B cell (primary cell): Measurements from ENCODE around the gene ACTBL2. TPM values are rescaled to one million over a fixed set of nuclear protein-coding genes. Genes with fewer than 3 reads are reported as not detected.

ENCODE experiments used
- ATAC-seq: fragments of 200-7000 bp; cut with Tn5 transposase; one replicate; pipeline ENCODE4 v1.10.0; 2021; ENCODE audit warnings: low read depth, mild to moderate bottlenecking, moderate number of reproducible peaks, moderate library complexity
- CTCF ChIA-PET: fragments of 350-600 bp; sonication (Branson Sonifier 250); formaldehyde crosslinking; loops from one replicate; lab custom pipeline; 2021; ENCODE audit warnings: antibody characterized with exemption, inconsistent platforms; lab: Charles Lee
- POLR2A ChIA-PET: fragments of 350-600 bp; sonication (Branson Sonifier 250); formaldehyde crosslinking; loops from one replicate; lab custom pipeline; 2021; ENCODE audit warnings: antibody characterized with exemption; lab: Charles Lee
- DNase-seq: peaks from one replicate; pipeline ENCODE4 v3.0.0; 2013
- H2AFZ ChIP-seq: 2 replicates; pipeline ENCODE4 v1.6.1; 2012; ENCODE audit warnings: mild to moderate bottlenecking, low read depth, low read length; ENCODE audit not compliant: insufficient read depth, poor library complexity, severe bottlenecking
- H3K27ac ChIP-seq, 2 donors: 1 replicate in 1 of 2; 2 replicates in 1 of 2; pipeline ENCODE4 v1.5.1; 2012 to 2013; ENCODE audit warnings: low read length in 2 of 2, mild to moderate bottlenecking in 2 of 2, moderate library complexity in 1 of 2
- H3K27me3 ChIP-seq, 4 experiments: fragments of 200-600 bp in 1 of 4; sonication (generic) in 1 of 4; replicated peaks in 1 of 4; 1 replicate in 2 of 4; 2 replicates in 2 of 4; pipeline versions ENCODE4 v1.6.1 to v1.7.0; 2013 to 2016; ENCODE audit warnings: low read length in 3 of 4, mild to moderate bottlenecking in 2 of 4, mixed read lengths in 1 of 4, moderate library complexity in 1 of 4; ENCODE audit not compliant: insufficient read depth in 4 of 4, control insufficient read depth in 3 of 4; ENCODE audit errors: control extremely low read depth in 1 of 4
- H3K36me3 ChIP-seq, 2 experiments: replicated peaks in 1 of 2; 1 replicate in 1 of 2; 2 replicates in 1 of 2; pipeline versions ENCODE4 v1.6.1 to v1.7.1; 2013; ENCODE audit warnings: low read length in 1 of 2; ENCODE audit not compliant: insufficient read depth in 2 of 2, control insufficient read depth in 1 of 2; ENCODE audit errors: control extremely low read depth in 1 of 2, extremely low read depth in 1 of 2
- H3K4me1 ChIP-seq, 2 donors: fragments of 200-600 bp in 1 of 2; sonication (generic) in 1 of 2; 1 replicate in 1 of 2; 2 replicates in 1 of 2; pipeline versions ENCODE4 v1.5.1 to v1.6.1; 2013 to 2017; ENCODE audit warnings: low read length in 2 of 2; ENCODE audit not compliant: control insufficient read depth in 2 of 2, insufficient read depth in 2 of 2
- H3K4me2 ChIP-seq: replicated peaks from 2 replicates; pipeline ENCODE3; 2012; ENCODE audit warnings: mild to moderate bottlenecking, low read depth, low read length; ENCODE audit not compliant: poor library complexity, severe bottlenecking
- H3K4me3 ChIP-seq, 5 experiments: fragments of 200-600 bp in 1 of 5; sonication (generic) in 1 of 5; 1 replicate in 3 of 5; 2 replicates in 2 of 5; pipeline versions ENCODE4 v1.5.1 to v1.7.0; 2011 to 2016; ENCODE audit warnings: low read length in 4 of 5, mild to moderate bottlenecking in 4 of 5, low read depth in 2 of 5, control low read depth in 1 of 5, moderate library complexity in 1 of 5; ENCODE audit not compliant: insufficient read depth in 1 of 5; ENCODE audit errors: control extremely low read depth in 1 of 5, extremely low read depth in 1 of 5
- H3K79me2 ChIP-seq: fragments of 200-600 bp; sonication (generic); one replicate; pipeline ENCODE4 v1.6.0; 2016; ENCODE audit warnings: low read length; ENCODE audit not compliant: control insufficient read depth, insufficient read depth
- H3K9ac ChIP-seq: fragments of 200-600 bp; sonication (generic); 2 replicates; pipeline ENCODE4 v1.6.1; 2017; ENCODE audit warnings: mild to moderate bottlenecking, low read length, moderate library complexity
- H3K9me3 ChIP-seq, 3 donors: one replicate each; pipeline versions ENCODE4 v1.6.1 to v1.7.1; 2013; ENCODE audit warnings: low read length in 2 of 3; ENCODE audit not compliant: control insufficient read depth in 2 of 3, insufficient read depth in 1 of 3; ENCODE audit errors: control extremely low read depth in 1 of 3
- H4K20me1 ChIP-seq: 2 replicates; pipeline ENCODE4 v1.6.0; 2012; ENCODE audit warnings: mild to moderate bottlenecking, low read length; ENCODE audit not compliant: insufficient read depth, control insufficient read depth, poor library complexity, severe bottlenecking
- H3K27ac Mint-ChIP-seq: one replicate; pipeline ENCODE4 v1.8.0; 2021; ENCODE audit warnings: mixed read lengths
- H3K27me3 Mint-ChIP-seq: one replicate; pipeline ENCODE4 v1.8.0; 2021; ENCODE audit warnings: mixed read lengths
- H3K4me1 Mint-ChIP-seq: one replicate; pipeline ENCODE4 v1.8.0; 2021; ENCODE audit warnings: mixed read lengths
- H3K4me3 Mint-ChIP-seq: one replicate; pipeline ENCODE4 v1.8.0; 2021; ENCODE audit warnings: mixed read lengths
- H3K9me3 Mint-ChIP-seq: one replicate; pipeline ENCODE4 v1.8.0; 2022; ENCODE audit warnings: mixed read lengths; ENCODE audit not compliant: insufficient read depth
- EZH2 ChIP-seq: IDR thresholded peaks from 2 replicates; pipeline ENCODE4 v1.6.1; 2012; ENCODE audit warnings: borderline replicate concordance, low read depth, mild to moderate bottlenecking, moderate library complexity, low read length; ENCODE audit not compliant: insufficient read depth, poor library complexity, severe bottlenecking
- WGBS: methylation state at CpG from one replicate; pipeline ENCODE4 v1.1.5; 2013; ENCODE audit warnings: missing lambda C conversion rate; ENCODE audit not compliant: insufficient coverage; 5-methylcytosine and 5-hydroxymethylcytosine counted together
- intact Hi-C: fragments of 100-400 bp; cut with micrococcal nuclease; formaldehyde crosslinking; loops from one replicate; pipeline ENCODE4 v1.10.0; 2022
- polyA plus RNA-seq: library from polyadenylated mRNA; depleted of rRNA; stranded (reverse); fragments of >200 nt; gene quantifications from 2 replicates; pipeline ENCODE4 v1.2.3, GENCODE V29; 2012
- total RNA-seq, 2 donors: library from RNA; stranded (reverse); fragments of 120-200 nt in 1 of 2; gene quantifications; 1 replicate in 1 of 2; 2 replicates in 1 of 2; pipeline versions ENCODE4 v1.2.3 to v1.2.4, GENCODE V29; 2013 to 2022
- TF ChIP-seq, protein P1 (sequence below): fragments of 200-600 bp; IDR thresholded peaks from one replicate; pipeline ENCODE4 v1.8.0; 2022; ENCODE audit warnings: antibody characterized with exemption, mild to moderate bottlenecking

The ACTBL2 gene
- total and polyA plus RNA-seq, 2 donors (not counting 1 experiment from before 2014, with no cell fraction given) = not detected

DNA sequence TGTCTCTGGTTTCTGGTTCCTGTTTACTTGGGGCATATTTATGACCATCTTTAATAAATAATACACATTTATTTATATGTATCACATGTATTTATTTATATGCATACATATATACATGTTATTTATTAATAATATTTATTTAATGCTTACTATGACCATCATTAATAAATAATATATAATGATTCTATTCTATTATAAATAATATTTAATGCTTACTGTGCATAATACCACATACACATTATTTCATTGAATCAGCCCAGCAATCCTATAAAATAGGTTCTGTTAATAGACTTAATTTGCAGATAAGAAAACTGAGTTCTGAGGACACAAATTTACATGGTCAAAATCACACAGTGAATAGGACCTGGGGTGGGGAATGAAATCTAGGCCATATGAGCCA lies 24.2 kb downstream of the ACTBL2 start:
- Histone ChIP-seq H3K9me3 (no peaks in the 10 kb centered on the region), H3K4me3 (no peak overlapping the region), H3K27ac (no peak overlapping the region), H3K9ac (no peak overlapping the region), H3K79me2 (no peaks in the 10 kb centered on the region), H3K4me2 (no peak overlapping the region), H3K4me1 (no peaks in the 10 kb centered on the region), H2AFZ (no peak overlapping the region), H3K27me3 (no peaks in the 10 kb centered on the region), H3K36me3 (no peaks in the 10 kb centered on the region), H4K20me1 (no peaks in the 10 kb centered on the region)
- Mint-ChIP-seq H3K9me3 (no peaks in the 10 kb centered on the region), H3K27me3 (no peaks in the 10 kb centered on the region), H3K4me1 (no peaks in the 10 kb centered on the region), H3K27ac (no peak overlapping the region), H3K4me3 (no peak overlapping the region)
- no peak for ATAC-seq
- DNase-seq = no peak
- intact Hi-C loops = no loop called here
- ChIA-PET POLR2A (no interaction called here), CTCF (no interaction called here)
- no peak for TF ChIP-seq EZH2
- TF ChIP-seq, protein P1, sequence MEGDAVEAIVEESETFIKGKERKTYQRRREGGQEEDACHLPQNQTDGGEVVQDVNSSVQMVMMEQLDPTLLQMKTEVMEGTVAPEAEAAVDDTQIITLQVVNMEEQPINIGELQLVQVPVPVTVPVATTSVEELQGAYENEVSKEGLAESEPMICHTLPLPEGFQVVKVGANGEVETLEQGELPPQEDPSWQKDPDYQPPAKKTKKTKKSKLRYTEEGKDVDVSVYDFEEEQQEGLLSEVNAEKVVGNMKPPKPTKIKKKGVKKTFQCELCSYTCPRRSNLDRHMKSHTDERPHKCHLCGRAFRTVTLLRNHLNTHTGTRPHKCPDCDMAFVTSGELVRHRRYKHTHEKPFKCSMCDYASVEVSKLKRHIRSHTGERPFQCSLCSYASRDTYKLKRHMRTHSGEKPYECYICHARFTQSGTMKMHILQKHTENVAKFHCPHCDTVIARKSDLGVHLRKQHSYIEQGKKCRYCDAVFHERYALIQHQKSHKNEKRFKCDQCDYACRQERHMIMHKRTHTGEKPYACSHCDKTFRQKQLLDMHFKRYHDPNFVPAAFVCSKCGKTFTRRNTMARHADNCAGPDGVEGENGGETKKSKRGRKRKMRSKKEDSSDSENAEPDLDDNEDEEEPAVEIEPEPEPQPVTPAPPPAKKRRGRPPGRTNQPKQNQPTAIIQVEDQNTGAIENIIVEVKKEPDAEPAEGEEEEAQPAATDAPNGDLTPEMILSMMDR = no peak

DNA sequence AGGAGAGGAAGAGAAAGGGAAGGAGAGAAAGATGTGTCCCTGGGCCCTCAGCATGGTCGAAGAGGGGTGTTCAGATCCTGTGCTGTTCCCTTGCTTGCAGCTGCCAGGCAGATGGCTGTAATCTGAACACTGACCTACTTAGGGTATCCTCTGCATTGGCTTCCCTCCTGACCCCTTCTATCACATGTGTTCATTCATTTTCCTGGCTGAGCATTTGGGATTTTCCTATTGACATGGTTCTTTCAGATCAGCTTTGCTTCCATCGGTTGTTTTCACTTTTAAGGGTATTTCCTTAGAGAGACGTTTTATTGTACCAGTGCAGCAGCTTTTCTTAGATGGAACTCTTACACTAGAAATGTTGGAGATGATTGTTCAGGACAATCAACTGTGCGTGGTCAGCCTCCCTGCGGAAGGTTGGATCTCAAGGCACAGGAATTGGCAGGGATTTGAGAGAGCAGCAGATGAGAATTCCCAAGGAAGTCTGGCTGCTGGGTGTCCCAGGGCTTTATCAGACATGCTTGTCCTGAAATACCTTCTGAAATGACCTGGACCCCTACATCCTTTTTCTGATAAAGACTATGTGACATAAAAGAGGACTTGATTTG lies 26.0 kb downstream of the ACTBL2 start:
- ATAC-seq (no peak), DNase-seq (no peak)
- Histone ChIP-seq H3K27me3 (peaks cover 0 to under 1% (median 0%) of the 10 kb centered on the region in 4 experiments), H3K4me2 (no peak overlapping the region), H3K4me1 (no peaks in the 10 kb centered on the region), H3K79me2 (no peaks in the 10 kb centered on the region), H3K27ac (no peak overlapping the region), H3K36me3 (no peaks in the 10 kb centered on the region), H2AFZ (no peak overlapping the region), H3K4me3 (no peak overlapping the region), H3K9me3 (no peaks in the 10 kb centered on the region), H4K20me1 (no peaks in the 10 kb centered on the region), H3K9ac (no peak overlapping the region)
- Mint-ChIP-seq H3K4me3 (no peak overlapping the region), H3K9me3 (no peaks in the 10 kb centered on the region), H3K27me3 (no peaks in the 10 kb centered on the region), H3K4me1 (no peaks in the 10 kb centered on the region), H3K27ac (no peak overlapping the region)
- ChIA-PET CTCF (no interaction called here), POLR2A (no interaction called here)
- WGBS = 91% methylated on average over 4 of the region's 5 CpGs
- no peak for TF ChIP-seq EZH2
- TF ChIP-seq, protein P1 = no peak
- intact Hi-C loops = no loop called here
